B cell (primary cell): ENCODE data around the gene OR10H1. TPM values are rescaled to one million over a fixed set of nuclear protein-coding genes. Genes with fewer than 3 reads are reported as not detected.
"Not testable (repeated sequence)": the region's sequence is repeated elsewhere in the genome, so short reads cannot be mapped to it uniquely, and the experiment has no call there.

ENCODE experiments used
- ATAC-seq: fragments of 200-7000 bp; cut with Tn5 transposase; one replicate; pipeline ENCODE4 v1.10.0; 2021; ENCODE audit warnings: low read depth, mild to moderate bottlenecking, moderate number of reproducible peaks, moderate library complexity
- CTCF ChIA-PET: fragments of 350-600 bp; sonication (Branson Sonifier 250); formaldehyde crosslinking; loops from one replicate; lab custom pipeline; 2021; ENCODE audit warnings: antibody characterized with exemption, inconsistent platforms; lab: Charles Lee
- POLR2A ChIA-PET: fragments of 350-600 bp; sonication (Branson Sonifier 250); formaldehyde crosslinking; loops from one replicate; lab custom pipeline; 2021; ENCODE audit warnings: antibody characterized with exemption; lab: Charles Lee
- DNase-seq: peaks from one replicate; pipeline ENCODE4 v3.0.0; 2013
- H2AFZ ChIP-seq: 2 replicates; pipeline ENCODE4 v1.6.1; 2012; ENCODE audit warnings: mild to moderate bottlenecking, low read depth, low read length; ENCODE audit not compliant: insufficient read depth, poor library complexity, severe bottlenecking
- H3K27ac ChIP-seq, 2 donors: 1 replicate in 1 of 2; 2 replicates in 1 of 2; pipeline ENCODE4 v1.5.1; 2012 to 2013; ENCODE audit warnings: low read length in 2 of 2, mild to moderate bottlenecking in 2 of 2, moderate library complexity in 1 of 2
- H3K27me3 ChIP-seq, 4 experiments: fragments of 200-600 bp in 1 of 4; sonication (generic) in 1 of 4; replicated peaks in 1 of 4; 1 replicate in 2 of 4; 2 replicates in 2 of 4; pipeline versions ENCODE4 v1.6.1 to v1.7.0; 2013 to 2016; ENCODE audit warnings: low read length in 3 of 4, mild to moderate bottlenecking in 2 of 4, mixed read lengths in 1 of 4, moderate library complexity in 1 of 4; ENCODE audit not compliant: insufficient read depth in 4 of 4, control insufficient read depth in 3 of 4; ENCODE audit errors: control extremely low read depth in 1 of 4
- H3K36me3 ChIP-seq, 2 experiments: replicated peaks in 1 of 2; 1 replicate in 1 of 2; 2 replicates in 1 of 2; pipeline versions ENCODE4 v1.6.1 to v1.7.1; 2013; ENCODE audit warnings: low read length in 1 of 2; ENCODE audit not compliant: insufficient read depth in 2 of 2, control insufficient read depth in 1 of 2; ENCODE audit errors: control extremely low read depth in 1 of 2, extremely low read depth in 1 of 2
- H3K4me1 ChIP-seq, 2 donors: fragments of 200-600 bp in 1 of 2; sonication (generic) in 1 of 2; 1 replicate in 1 of 2; 2 replicates in 1 of 2; pipeline versions ENCODE4 v1.5.1 to v1.6.1; 2013 to 2017; ENCODE audit warnings: low read length in 2 of 2; ENCODE audit not compliant: control insufficient read depth in 2 of 2, insufficient read depth in 2 of 2
- H3K4me2 ChIP-seq: replicated peaks from 2 replicates; pipeline ENCODE3; 2012; ENCODE audit warnings: mild to moderate bottlenecking, low read depth, low read length; ENCODE audit not compliant: poor library complexity, severe bottlenecking
- H3K4me3 ChIP-seq, 5 experiments: fragments of 200-600 bp in 1 of 5; sonication (generic) in 1 of 5; 1 replicate in 3 of 5; 2 replicates in 2 of 5; pipeline versions ENCODE4 v1.5.1 to v1.7.0; 2011 to 2016; ENCODE audit warnings: low read length in 4 of 5, mild to moderate bottlenecking in 4 of 5, low read depth in 2 of 5, control low read depth in 1 of 5, moderate library complexity in 1 of 5; ENCODE audit not compliant: insufficient read depth in 1 of 5; ENCODE audit errors: control extremely low read depth in 1 of 5, extremely low read depth in 1 of 5
- H3K79me2 ChIP-seq: fragments of 200-600 bp; sonication (generic); one replicate; pipeline ENCODE4 v1.6.0; 2016; ENCODE audit warnings: low read length; ENCODE audit not compliant: control insufficient read depth, insufficient read depth
- H3K9ac ChIP-seq: fragments of 200-600 bp; sonication (generic); 2 replicates; pipeline ENCODE4 v1.6.1; 2017; ENCODE audit warnings: mild to moderate bottlenecking, low read length, moderate library complexity
- H3K9me3 ChIP-seq, 3 donors: one replicate each; pipeline versions ENCODE4 v1.6.1 to v1.7.1; 2013; ENCODE audit warnings: low read length in 2 of 3; ENCODE audit not compliant: control insufficient read depth in 2 of 3, insufficient read depth in 1 of 3; ENCODE audit errors: control extremely low read depth in 1 of 3
- H4K20me1 ChIP-seq: 2 replicates; pipeline ENCODE4 v1.6.0; 2012; ENCODE audit warnings: mild to moderate bottlenecking, low read length; ENCODE audit not compliant: insufficient read depth, control insufficient read depth, poor library complexity, severe bottlenecking
- H3K27ac Mint-ChIP-seq: one replicate; pipeline ENCODE4 v1.8.0; 2021; ENCODE audit warnings: mixed read lengths
- H3K27me3 Mint-ChIP-seq: one replicate; pipeline ENCODE4 v1.8.0; 2021; ENCODE audit warnings: mixed read lengths
- H3K4me1 Mint-ChIP-seq: one replicate; pipeline ENCODE4 v1.8.0; 2021; ENCODE audit warnings: mixed read lengths
- H3K4me3 Mint-ChIP-seq: one replicate; pipeline ENCODE4 v1.8.0; 2021; ENCODE audit warnings: mixed read lengths
- H3K9me3 Mint-ChIP-seq: one replicate; pipeline ENCODE4 v1.8.0; 2022; ENCODE audit warnings: mixed read lengths; ENCODE audit not compliant: insufficient read depth
- EZH2 ChIP-seq: IDR thresholded peaks from 2 replicates; pipeline ENCODE4 v1.6.1; 2012; ENCODE audit warnings: borderline replicate concordance, low read depth, mild to moderate bottlenecking, moderate library complexity, low read length; ENCODE audit not compliant: insufficient read depth, poor library complexity, severe bottlenecking
- WGBS: methylation state at CpG from one replicate; pipeline ENCODE4 v1.1.5; 2013; ENCODE audit warnings: missing lambda C conversion rate; ENCODE audit not compliant: insufficient coverage; 5-methylcytosine and 5-hydroxymethylcytosine counted together
- intact Hi-C: fragments of 100-400 bp; cut with micrococcal nuclease; formaldehyde crosslinking; loops from one replicate; pipeline ENCODE4 v1.10.0; 2022
- polyA plus RNA-seq: library from polyadenylated mRNA; depleted of rRNA; stranded (reverse); fragments of >200 nt; gene quantifications from 2 replicates; pipeline ENCODE4 v1.2.3, GENCODE V29; 2012
- total RNA-seq, 2 donors: library from RNA; stranded (reverse); fragments of 120-200 nt in 1 of 2; gene quantifications; 1 replicate in 1 of 2; 2 replicates in 1 of 2; pipeline versions ENCODE4 v1.2.3 to v1.2.4, GENCODE V29; 2013 to 2022
- TF ChIP-seq, protein P1 (sequence below): fragments of 200-600 bp; IDR thresholded peaks from one replicate; pipeline ENCODE4 v1.8.0; 2022; ENCODE audit warnings: antibody characterized with exemption, mild to moderate bottlenecking

Gene OR10H1
- total and polyA plus RNA-seq, 2 donors (not counting 1 experiment from before 2014, with no cell fraction given), result 0.10 TPM; not detected in 1

DNA sequence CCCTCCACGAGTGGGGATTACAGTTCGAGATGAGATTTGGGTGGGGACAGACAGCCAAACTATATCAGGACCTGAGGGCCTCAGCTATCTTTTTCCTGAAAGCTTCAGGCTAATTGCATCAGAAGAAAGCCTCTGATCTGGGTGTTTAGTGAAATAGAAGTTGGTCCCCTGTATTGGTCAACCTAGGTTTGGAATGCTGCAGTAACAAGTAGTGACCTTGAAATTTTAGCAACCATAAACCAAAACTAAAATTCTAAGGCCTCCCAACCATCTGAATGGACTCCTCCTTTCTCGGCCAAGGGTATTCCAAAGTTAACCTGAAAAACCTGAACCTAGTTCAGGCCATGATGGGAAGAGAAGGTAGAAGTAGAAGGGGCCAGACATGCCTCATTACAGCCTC is 34.9 kb upstream of the OR10H1 start:
- no peaks in the 10 kb centered on the region for H3K4me1 ChIP-seq
- H4K20me1 ChIP-seq, result no peaks in the 10 kb centered on the region
- H3K27me3 Mint-ChIP-seq, result peaks cover 31% of the 10 kb centered on the region
- H3K4me3 ChIP-seq, result no peak overlapping the region
- H3K4me1 Mint-ChIP-seq, result no peaks in the 10 kb centered on the region
- no peak for ATAC-seq
- H3K9me3 Mint-ChIP-seq, result peaks cover 3% of the 10 kb centered on the region
- H3K4me2 ChIP-seq, result no peak overlapping the region
- ChIA-PET CTCF (no interaction called here), POLR2A (no interaction called here)
- no CpG with 5 or more reads among the region's 3 CpGs for WGBS
- peaks cover 0 to 5% (median 0%) of the 10 kb centered on the region in 4 experiments for H3K27me3 ChIP-seq
- no peak overlapping the region for H2AFZ ChIP-seq
- H3K9me3 ChIP-seq, result peaks cover 0 to 6% (median 0%) of the 10 kb centered on the region in 3 donors
- no peak for DNase-seq
- no peak overlapping the region for H3K4me3 Mint-ChIP-seq
- H3K9ac ChIP-seq, result no peak overlapping the region
- no peaks in the 10 kb centered on the region for H3K36me3 ChIP-seq
- H3K79me2 ChIP-seq, result no peaks in the 10 kb centered on the region
- TF ChIP-seq EZH2, result no peak
- TF ChIP-seq, protein P1, sequence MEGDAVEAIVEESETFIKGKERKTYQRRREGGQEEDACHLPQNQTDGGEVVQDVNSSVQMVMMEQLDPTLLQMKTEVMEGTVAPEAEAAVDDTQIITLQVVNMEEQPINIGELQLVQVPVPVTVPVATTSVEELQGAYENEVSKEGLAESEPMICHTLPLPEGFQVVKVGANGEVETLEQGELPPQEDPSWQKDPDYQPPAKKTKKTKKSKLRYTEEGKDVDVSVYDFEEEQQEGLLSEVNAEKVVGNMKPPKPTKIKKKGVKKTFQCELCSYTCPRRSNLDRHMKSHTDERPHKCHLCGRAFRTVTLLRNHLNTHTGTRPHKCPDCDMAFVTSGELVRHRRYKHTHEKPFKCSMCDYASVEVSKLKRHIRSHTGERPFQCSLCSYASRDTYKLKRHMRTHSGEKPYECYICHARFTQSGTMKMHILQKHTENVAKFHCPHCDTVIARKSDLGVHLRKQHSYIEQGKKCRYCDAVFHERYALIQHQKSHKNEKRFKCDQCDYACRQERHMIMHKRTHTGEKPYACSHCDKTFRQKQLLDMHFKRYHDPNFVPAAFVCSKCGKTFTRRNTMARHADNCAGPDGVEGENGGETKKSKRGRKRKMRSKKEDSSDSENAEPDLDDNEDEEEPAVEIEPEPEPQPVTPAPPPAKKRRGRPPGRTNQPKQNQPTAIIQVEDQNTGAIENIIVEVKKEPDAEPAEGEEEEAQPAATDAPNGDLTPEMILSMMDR, result no peak
- no peak overlapping the region for H3K27ac ChIP-seq
- intact Hi-C loops, result no loop called here
- H3K27ac Mint-ChIP-seq, result no peak overlapping the region

DNA sequence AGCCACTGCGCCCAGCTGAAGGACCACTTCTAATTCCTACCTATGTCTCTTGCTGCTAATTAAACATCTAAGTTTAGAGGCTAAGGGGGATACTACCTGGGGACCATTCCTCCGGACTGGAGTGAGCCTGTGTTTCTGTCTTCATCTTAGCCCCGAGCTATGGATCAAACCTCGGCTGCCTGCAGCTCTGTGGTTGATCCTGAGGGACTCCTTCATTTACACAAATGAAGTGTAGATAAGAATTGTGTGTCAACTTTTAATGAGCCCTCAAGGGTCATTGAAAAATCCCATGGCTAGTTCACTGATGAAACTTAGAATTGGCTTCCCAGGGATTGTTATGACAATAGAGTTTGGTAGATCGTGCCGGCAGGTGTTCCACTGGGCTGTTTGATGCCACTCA is 31.5 kb upstream of the OR10H1 start:
- intact Hi-C loops, result no loop called here
- H3K9ac ChIP-seq, result no peak overlapping the region
- H3K4me3 ChIP-seq, result no peak overlapping the region
- ChIA-PET CTCF (no interaction called here), POLR2A (no interaction called here)
- H3K79me2 ChIP-seq, result no peaks in the 10 kb centered on the region
- H3K27me3 ChIP-seq, result peaks cover 0 to 7% (median 0%) of the 10 kb centered on the region in 4 experiments
- Mint-ChIP-seq H3K9me3 (no peaks in the 10 kb centered on the region), H3K4me3 (no peak overlapping the region), H3K4me1 (no peaks in the 10 kb centered on the region), H3K27ac (no peak overlapping the region), H3K27me3 (peaks cover 40% of the 10 kb centered on the region)
- no peak for ATAC-seq
- DNase-seq, result no peak
- no peak for TF ChIP-seq EZH2
- TF ChIP-seq, protein P1, result no peak
- H3K4me2 ChIP-seq, result no peak overlapping the region
- WGBS, result 100% methylated on average over 2 of the region's 6 CpGs
- no peaks in the 10 kb centered on the region for H4K20me1 ChIP-seq
- H3K27ac ChIP-seq, result no peak overlapping the region
- H3K4me1 ChIP-seq, result no peaks in the 10 kb centered on the region
- H3K9me3 ChIP-seq, result peaks cover 0 to 3% (median 0%) of the 10 kb centered on the region in 3 donors
- H3K36me3 ChIP-seq, result no peaks in the 10 kb centered on the region
- H2AFZ ChIP-seq, result no peak overlapping the region

DNA sequence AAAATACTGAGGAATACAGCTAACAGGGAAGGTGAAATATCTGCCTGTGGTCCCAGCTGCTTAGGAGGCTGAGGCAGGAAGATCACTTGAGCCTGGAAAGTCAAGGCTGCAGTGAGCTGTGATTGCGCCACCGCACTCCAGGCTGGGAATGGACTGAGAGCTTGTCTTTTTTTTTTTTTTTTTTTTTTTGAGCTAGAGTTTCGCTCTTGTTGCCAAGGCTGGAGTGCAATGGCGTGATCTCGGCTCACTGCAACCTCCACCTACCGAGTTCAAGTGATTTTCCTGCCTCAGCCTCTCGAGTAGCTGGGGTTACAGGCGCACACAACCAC is 28.4 kb upstream of the OR10H1 start:
- H3K79me2 ChIP-seq, H3K9me3 Mint-ChIP-seq, H3K27ac Mint-ChIP-seq, DNase-seq, H3K4me1 ChIP-seq, H3K36me3 ChIP-seq, H3K4me3 ChIP-seq, H3K4me1 Mint-ChIP-seq, H3K9ac ChIP-seq, H2AFZ ChIP-seq, H4K20me1 ChIP-seq, H3K4me2 ChIP-seq, ATAC-seq, intact Hi-C loops, CTCF ChIA-PET, H3K27ac ChIP-seq, H3K9me3 ChIP-seq, H3K27me3 ChIP-seq, H3K4me3 Mint-ChIP-seq: not testable (repeated sequence)
- peaks cover 39% of the 10 kb centered on the region for H3K27me3 Mint-ChIP-seq
- WGBS, result 67% methylated on average over 3 of the region's 8 CpGs
- POLR2A ChIA-PET, result interaction anchor here (0.6 kb wide), 1 partner anchor 586 kb away, joined by 4 read pairs; no protein-coding TSS in a partner anchor
